Uterine smooth muscle cell (primary cell): ENCODE results near the gene LUM. TPM values are rescaled to one million over a fixed set of nuclear protein-coding genes. Genes with fewer than 3 reads are reported as not detected.

ENCODE experiments used
- total RNA-seq: library from RNA; depleted of rRNA; stranded (reverse); fragments of >200 nt; gene quantifications from 2 replicates; pipeline ENCODE4 v1.2.3, GENCODE V29; 2014

The LUM gene
- 186 and 540 TPM in 2 replicates for total RNA-seq

GRCh38 chr12:91111366-91112325 lies at the start of gene LUM:
Gene LUM (minus strand): TSS chr12:91111494. CDS start chr12:91108979, 2,515 bp downstream.

GRCh38 chr12:91057368-91058165 lies 53.7 kb downstream of the LUM start, which contains the start of gene KERA:
Gene KERA (minus strand): TSS chr12:91058024. CDS start chr12:91056281, 1,743 bp downstream.

Other genes starting within 250 kb of the LUM start
- not detected in 2 replicates for gene CCER1, start 156.3 kb downstream of the LUM start, total RNA-seq
- gene EPYC, start 106.5 kb downstream of the LUM start, total RNA-seq = not detected in 2 replicates
- not detected in 2 replicates for gene KERA, start 53.5 kb downstream of the LUM start, total RNA-seq
- 87.0 and 193 TPM in 2 replicates for gene DCN, start 71.3 kb upstream of the LUM start, total RNA-seq